HUES6 (cell line): ENCODE data around the gene GINS1.
A peak's percentile ranks its signal among the peaks of the same experiment; 100 is the strongest.

Experiments
- H3K27ac ChIP-seq: 2 replicates; pipeline ENCODE4 v1.7.0; 2013; ENCODE audit warnings: low read depth, mild to moderate bottlenecking, low read length, inconsistent platforms
- H3K27me3 ChIP-seq: 2 replicates; pipeline ENCODE4 v1.6.1; 2013; ENCODE audit warnings: low read length; ENCODE audit not compliant: control insufficient read depth, insufficient read depth
- H3K36me3 ChIP-seq: 2 replicates; pipeline ENCODE4 v1.6.1; 2013; ENCODE audit warnings: low read length; ENCODE audit not compliant: control insufficient read depth, insufficient read depth
- H3K4me1 ChIP-seq: 2 replicates; pipeline ENCODE4 v1.6.1; 2013; ENCODE audit warnings: low read length; ENCODE audit not compliant: control insufficient read depth, insufficient read depth
- H3K4me3 ChIP-seq: 2 replicates; pipeline ENCODE4 v1.5.1; 2013; ENCODE audit warnings: low read depth, low read length
- H3K9ac ChIP-seq: one replicate; pipeline ENCODE4 v1.6.1; 2013; ENCODE audit warnings: mild to moderate bottlenecking, low read length
- H3K9me3 ChIP-seq: 2 replicates; pipeline ENCODE4 v1.6.1; 2013; ENCODE audit warnings: low read depth, low read length; ENCODE audit not compliant: control insufficient read depth, insufficient read depth

The GINS1 gene

DNA sequence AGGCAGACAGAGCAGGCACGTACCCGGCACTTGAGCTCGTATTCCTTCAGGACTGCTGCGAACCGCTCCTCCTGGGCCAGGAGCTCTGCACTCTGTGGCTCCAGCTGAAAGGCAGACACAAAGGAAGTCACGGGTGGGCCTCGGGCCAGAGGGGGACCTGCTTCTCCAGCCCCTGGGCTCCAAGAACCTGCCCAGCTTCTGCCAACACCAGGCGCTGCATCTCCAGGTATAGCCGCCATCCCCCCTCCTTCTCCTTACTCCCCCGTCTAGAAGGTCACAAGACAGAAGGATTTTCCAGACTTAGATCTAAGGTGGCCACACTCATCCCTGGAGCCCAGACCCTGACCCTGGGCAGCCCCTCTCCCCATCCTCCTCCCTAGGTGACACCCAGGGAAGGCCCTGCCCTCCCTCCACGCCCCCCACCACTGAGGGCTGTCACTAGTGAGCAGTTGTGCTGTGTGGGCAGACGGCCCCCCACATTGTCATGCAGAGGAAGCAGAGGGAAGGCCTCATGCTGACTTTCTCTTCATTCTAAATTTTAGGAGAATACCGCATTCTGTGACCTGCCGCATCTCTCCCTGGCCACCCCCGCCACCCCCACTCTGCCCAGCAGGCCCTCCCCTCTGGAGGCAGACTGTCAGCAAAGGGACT, 81.9 kb downstream of the GINS1 start:
- Histone ChIP-seq H3K9me3 (no peaks in the 10 kb centered on the region), H3K36me3 (peaks cover 56% of the 10 kb centered on the region), H3K27ac (no peak overlapping the region), H3K9ac (peak overlapping the region; percentile 35), H3K27me3 (no peaks in the 10 kb centered on the region), H3K4me3 (no peak overlapping the region), H3K4me1 (peaks cover 14% of the 10 kb centered on the region)

DNA sequence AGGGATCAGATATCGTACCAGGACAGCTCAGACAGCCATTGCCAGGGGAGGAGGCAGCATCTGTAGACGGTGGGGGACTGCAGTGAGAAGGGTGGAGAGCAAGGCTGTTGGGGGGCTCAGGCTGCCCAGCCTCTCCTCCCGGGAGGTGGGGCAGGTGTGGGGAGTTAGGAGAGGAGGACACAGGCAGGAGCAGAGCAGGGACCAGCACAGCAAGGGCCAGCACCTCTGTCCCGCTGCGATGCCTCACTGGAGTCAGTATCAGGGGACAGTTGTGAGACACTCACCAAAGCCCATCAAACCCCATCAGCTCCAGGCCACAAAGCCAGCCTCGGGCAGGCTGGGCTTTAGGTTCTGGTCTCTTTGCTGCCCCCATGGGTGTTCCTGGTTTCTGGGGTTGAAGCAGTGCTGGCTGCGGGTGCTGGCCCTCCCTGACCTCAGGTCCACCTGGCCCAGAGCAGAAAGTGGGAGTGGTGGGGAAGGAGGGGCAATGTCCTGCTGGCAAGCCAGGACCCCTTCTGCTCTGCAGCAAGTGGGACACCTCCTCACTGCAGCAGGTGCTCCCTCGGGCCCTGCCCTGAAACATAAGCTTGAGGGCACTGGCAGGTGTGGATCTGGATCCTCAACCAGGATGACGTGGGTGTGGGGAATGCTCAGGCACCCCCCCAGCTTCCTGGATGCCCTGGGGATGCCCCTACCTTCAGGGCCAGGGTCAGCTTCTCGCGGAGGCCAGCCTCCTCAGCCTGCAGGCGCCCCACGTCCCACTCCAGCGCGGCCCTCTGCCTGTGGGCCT, 83.4 kb downstream of the GINS1 start:
- Histone ChIP-seq H3K4me1 (peaks cover 14% of the 10 kb centered on the region), H3K36me3 (peaks cover 56% of the 10 kb centered on the region)

DNA sequence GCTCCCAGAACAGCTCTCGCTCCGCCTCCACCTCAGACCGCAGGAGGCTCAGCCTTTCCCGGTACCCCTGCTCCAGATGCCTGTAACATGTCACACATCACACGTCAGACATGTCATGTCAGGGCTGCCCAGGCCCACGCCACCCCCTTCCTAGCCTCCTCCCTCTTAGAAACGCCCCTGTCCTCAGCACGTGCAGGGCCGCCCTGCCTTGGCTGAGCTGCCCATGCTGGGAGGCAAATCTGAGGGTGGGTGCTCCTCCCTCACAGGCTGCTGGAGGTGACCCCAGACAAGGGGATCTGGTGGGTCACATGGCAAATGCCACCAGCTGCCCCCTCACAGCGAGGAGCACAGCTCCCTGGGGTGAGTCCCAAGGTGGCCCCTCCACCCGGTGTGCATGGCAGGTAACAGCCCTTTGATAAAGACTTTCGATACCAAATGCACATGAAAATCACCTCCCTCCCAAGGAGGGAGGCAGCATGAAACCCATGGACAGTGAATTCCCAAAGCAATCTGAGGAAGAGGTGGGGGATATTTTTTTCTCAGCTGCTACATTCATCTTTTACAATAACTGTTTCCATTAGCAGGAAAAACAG, 84.1 kb downstream of the GINS1 start:
- Histone ChIP-seq H3K9ac (no peak overlapping the region), H3K4me3 (no peak overlapping the region), H3K4me1 (peaks cover 14% of the 10 kb centered on the region), H3K27me3 (no peaks in the 10 kb centered on the region), H3K27ac (no peak overlapping the region), H3K36me3 (peaks cover 54% of the 10 kb centered on the region), H3K9me3 (no peaks in the 10 kb centered on the region)

More for the DNA sequence above, 83.4 kb downstream of the GINS1 start:
- Histone ChIP-seq H3K27me3 (no peaks in the 10 kb centered on the region), H3K9me3 (no peaks in the 10 kb centered on the region), H3K4me3 (no peak overlapping the region), H3K27ac (no peak overlapping the region), H3K9ac (no peak overlapping the region)

DNA sequence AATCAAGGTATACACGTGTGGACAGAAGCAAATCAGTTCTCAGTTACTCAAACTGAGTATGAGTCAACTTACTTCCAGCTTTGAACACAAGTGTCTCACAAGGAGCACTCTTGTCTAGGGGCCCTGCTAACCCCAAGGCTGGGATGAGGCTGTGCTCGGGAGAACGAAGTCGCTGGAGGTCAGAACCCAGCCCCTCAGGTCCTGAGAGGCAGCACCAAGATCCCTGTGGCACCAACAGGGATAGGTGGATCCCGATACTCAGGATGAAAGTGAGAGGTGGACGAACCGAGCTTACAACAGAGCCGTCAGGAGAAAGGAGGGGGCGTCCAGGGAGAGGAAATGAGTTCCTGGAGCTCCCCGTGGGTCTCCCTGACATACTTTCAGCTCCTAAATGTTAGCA, 85.7 kb downstream of the GINS1 start:
- Histone ChIP-seq H3K27me3 (no peaks in the 10 kb centered on the region), H3K36me3 (peaks cover 56% of the 10 kb centered on the region), H3K9ac (no peak overlapping the region)

DNA sequence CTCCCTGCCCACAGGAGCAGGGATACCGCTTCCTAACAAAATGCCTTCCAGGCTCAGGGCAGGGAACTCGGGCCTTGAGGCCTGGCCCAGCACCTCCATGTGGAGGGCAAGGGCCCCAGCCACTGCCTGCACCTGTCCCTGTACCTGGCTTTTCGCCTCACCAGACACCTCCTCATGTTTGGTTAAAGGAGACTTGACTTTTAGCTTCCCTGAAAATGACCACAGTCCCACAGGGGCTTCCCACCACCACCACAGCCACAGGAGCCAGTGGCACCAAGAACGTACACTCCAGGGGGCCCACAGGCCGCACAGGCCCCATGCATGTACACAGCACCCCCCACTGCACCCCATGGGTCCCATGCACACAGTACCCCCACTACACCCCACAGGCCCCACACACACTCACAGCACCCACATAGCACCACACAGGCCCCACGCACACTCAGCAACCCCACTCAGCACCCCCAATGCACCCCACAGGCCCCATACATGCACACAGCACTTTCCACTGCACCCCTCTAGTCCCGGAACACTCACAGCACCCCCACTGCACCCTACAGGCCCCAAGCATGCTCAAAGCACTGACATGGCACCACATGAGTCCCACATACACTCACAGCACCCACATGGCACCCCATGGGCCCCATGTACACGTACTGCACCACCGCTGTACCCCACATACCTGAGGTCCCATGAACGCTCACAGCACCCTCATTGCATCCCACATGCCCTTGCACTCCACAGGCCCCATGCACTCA, 86.5 kb downstream of the GINS1 start:
- H3K9me3 ChIP-seq = no peaks in the 10 kb centered on the region
- H3K36me3 ChIP-seq = peaks cover 54% of the 10 kb centered on the region
- H3K9ac ChIP-seq = no peak overlapping the region
- no peak overlapping the region for H3K27ac ChIP-seq
- H3K27me3 ChIP-seq = no peaks in the 10 kb centered on the region
- H3K4me1 ChIP-seq = peaks cover 14% of the 10 kb centered on the region
- H3K4me3 ChIP-seq = no peak overlapping the region

More for the DNA sequence above, 85.7 kb downstream of the GINS1 start:
- Histone ChIP-seq H3K4me3 (no peak overlapping the region), H3K4me1 (peaks cover 14% of the 10 kb centered on the region), H3K27ac (no peak overlapping the region), H3K9me3 (no peaks in the 10 kb centered on the region)

DNA sequence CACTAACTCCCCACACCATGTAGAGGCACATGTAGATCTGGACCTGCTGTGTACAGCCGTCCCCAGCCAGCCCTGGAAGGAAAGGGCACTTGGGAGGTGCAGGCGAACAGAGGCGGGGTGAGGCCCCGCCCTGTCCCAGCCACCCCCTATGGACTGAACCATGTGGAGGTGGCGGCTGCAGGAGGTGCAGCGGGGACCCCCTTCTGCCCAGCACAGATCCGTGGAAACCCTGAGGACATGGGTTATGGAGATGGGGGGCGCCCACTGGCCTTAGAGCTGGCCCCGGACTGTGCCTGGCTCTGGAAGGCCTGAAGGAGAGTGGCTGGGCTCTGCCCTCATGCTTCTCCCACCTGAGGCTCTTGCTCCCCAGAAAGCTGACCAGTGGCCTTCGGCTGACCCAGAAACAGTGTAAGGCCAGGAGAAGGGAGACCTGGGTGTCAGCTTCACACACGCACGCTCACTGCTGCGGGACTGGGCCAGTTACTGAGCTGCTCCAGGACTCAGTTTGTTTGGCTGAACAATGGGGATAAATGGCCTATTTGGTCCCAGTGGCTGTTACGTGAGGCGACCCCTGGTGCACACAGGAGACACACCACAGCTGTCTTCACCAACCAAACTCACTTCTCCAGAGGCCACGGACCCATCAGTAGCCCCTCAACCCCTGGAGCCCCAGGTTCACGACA, 87.2 kb downstream of the GINS1 start:
- no peaks in the 10 kb centered on the region for H3K9me3 ChIP-seq
- H3K4me3 ChIP-seq = no peak overlapping the region
- no peak overlapping the region for H3K27ac ChIP-seq
- H3K36me3 ChIP-seq = peaks cover 51% of the 10 kb centered on the region
- peaks cover 9% of the 10 kb centered on the region for H3K4me1 ChIP-seq
- H3K27me3 ChIP-seq = no peaks in the 10 kb centered on the region
- no peak overlapping the region for H3K9ac ChIP-seq

DNA sequence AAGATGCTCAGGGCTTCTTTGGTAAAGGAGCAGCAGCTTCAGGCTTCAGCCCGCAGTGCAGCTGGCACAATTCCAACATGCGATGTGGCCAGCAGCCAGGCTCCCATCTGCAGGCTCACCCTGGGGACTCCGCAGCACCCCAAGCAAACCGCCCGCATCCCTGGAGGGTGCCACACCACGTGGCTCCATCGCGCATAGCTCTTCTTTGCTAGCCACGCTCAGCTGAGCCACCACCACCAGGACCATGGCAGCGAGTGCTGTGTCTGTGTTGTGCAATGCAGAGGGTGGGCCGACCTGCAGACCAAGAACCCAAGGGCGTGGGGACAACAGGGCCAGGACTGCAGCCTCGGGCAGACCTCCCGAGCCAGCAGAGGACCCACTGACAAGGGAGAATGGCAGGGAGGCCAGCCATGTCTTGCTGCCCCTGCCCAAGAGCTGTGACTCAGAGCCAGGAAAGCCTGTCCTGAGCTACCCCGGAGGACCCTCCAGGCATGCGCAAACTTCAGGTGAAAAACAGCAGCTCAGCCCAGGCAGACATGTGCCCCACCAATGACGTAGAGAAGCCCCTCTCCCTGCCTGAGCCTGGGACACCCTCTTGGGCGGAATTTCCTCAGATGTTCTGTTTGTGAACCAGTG, 87.8 kb downstream of the GINS1 start:
- Histone ChIP-seq H3K36me3 (peaks cover 48% of the 10 kb centered on the region), H3K27me3 (no peaks in the 10 kb centered on the region), H3K27ac (no peak overlapping the region), H3K9me3 (no peaks in the 10 kb centered on the region), H3K4me3 (no peak overlapping the region), H3K4me1 (peaks cover 4% of the 10 kb centered on the region; the same call in 1 of the 2 replicates), H3K9ac (no peak overlapping the region)

DNA sequence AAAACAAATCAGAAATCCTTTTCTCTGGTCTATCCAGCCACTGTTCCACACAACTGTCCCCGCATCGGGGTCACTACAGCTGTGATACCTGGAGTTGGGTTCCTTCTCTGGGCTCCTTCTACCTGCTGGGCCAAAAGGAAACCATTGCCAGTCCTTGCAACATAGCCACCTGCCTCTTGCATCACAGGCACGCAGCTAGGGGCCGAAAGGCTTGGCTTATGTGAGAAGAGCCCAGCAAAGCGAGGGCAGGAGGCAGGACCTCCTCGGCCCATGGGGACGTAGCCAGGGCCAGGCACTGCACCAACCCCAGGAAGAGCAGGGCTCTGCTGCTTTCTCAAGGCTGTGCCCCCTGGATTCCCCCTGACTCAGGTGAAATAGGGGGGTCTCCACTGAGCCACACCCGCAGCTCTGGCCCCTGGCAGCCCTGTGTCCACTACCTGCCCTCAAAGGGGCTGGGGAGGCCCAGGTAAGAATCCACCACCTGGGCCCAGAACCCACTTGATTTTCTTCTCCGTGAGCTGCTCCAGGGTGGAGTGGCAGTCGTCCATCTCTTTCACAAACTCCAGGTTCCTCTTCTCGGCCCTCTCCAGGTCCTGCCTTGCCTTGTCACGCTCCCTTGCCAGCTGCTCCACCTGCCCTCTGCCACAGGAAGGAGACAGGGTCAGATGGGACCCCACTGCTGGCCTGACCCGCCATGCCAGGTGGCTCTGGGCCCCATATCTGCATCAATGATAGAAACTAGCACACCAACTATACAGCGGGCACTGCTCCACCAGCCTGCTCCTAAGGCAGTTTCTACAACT, 88.9 kb downstream of the GINS1 start:
- H3K9me3 ChIP-seq = no peaks in the 10 kb centered on the region
- H3K27me3 ChIP-seq = no peaks in the 10 kb centered on the region
- peaks cover 48% of the 10 kb centered on the region for H3K36me3 ChIP-seq
- H3K27ac ChIP-seq = no peak overlapping the region
- no peaks in the 10 kb centered on the region for H3K4me1 ChIP-seq
- H3K4me3 ChIP-seq = no peak overlapping the region
- H3K9ac ChIP-seq = no peak overlapping the region

DNA sequence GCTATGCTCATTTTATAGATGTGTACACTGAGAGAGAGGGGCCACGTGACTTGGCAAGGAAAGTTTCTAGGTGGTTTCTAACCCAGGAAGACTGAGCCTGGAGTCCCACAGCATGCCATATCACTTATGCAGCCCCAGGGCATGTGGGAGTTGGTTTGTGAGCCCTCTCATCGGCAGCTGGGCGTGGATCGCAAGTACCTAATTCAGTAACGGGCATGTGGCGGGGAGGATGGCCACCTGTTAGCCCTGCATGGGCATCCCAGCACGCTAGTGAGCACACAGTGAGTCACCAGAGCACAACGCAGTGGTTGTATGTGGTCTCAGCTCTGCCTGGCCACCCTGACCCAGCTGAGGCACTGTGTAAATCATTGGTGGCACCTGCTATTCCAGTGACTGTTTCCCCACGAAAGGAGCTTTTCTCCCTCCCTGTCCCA, 89.5 kb downstream of the GINS1 start:
- no peak overlapping the region for H3K9ac ChIP-seq
- no peaks in the 10 kb centered on the region for H3K27me3 ChIP-seq
- H3K4me3 ChIP-seq = no peak overlapping the region
- peaks cover 52% of the 10 kb centered on the region for H3K36me3 ChIP-seq
- no peaks in the 10 kb centered on the region for H3K9me3 ChIP-seq
- no peak overlapping the region for H3K27ac ChIP-seq
- H3K4me1 ChIP-seq = no peaks in the 10 kb centered on the region
